ENCODE data around the gene RFTN1. TPM values are rescaled to one million over a fixed set of nuclear protein-coding genes. Genes with fewer than 3 reads are reported as not detected.

RFTN1 gene
- total and polyA plus RNA-seq, 9 of the 15 experiments (the other 6 are each of a cell fraction or from before 2014, with no cell fraction given) = 0.08 to 0.51 (median 0.11) TPM; not detected in 6

DNA sequence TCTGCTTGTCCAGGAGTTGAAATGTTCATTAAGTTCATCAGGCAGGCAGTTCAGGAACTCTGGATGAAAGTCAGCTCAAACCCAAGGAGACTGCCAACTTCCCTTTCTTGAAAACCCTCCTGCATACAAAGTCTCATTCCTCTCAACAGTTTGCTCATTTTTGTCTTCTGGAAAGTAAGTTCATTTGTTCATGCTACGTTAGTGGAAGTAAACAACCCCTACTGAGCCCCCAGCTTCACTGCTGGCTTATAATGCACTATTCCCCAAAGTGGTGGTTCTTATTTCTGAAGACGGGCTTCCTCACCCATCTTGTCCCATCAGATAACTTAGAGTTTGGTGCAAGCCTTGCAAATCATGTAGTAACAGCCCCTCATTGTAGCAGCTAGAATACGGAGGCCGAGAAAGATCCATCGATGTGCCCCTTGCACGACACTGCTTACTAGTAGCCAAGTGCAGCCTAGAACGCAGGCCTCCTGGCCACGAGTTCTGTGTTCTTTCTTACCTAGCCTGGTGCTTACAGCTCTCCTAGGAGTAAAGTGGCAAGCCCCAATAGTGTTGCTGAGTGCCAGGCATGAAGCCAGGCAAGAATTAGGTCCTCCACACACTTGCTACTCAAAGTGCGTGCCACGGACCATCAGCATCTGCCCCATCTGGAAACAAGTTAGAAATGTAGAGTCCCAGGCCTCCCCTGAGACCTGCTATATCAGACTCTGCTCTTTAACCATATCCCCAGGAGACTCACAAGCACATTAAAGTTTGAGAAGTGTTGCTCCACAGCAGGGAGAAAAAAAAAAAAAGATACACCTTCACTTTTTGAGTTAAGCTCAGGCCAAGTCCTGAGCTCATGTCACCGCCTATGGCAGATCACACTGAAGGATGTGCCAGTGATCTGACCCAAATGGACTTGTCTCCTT, 82.5 kb downstream of the RFTN1 start:
- WGBS (ENCODE audit: insufficient coverage, low coverage, missing lambda C conversion rate) = under 1% methylated on average over 11 of the region's 11 CpGs
- no peaks in the 10 kb centered on the region for H3K4me1 ChIP-seq (replicated peaks in 1 of 2; ENCODE audit: control insufficient read depth in 2 of 2, insufficient read depth in 2 of 2, low read length in 2 of 2)

More for the DNA sequence above, 82.5 kb downstream of the RFTN1 start:
- no peak overlapping the region for H3K27ac ChIP-seq (ENCODE audit: extremely low read depth, low read depth, low read length)
- no peaks in the 10 kb centered on the region for H3K9me1 ChIP-seq (ENCODE audit: control insufficient read depth, insufficient read depth, low read length)
- in situ Hi-C loops (cut with MboI) (no loop called here), intact Hi-C loops (cut with micrococcal nuclease) (no loop called here)
- H3K4me2 ChIP-seq (ENCODE audit: insufficient read depth, low read length) = no peak overlapping the region
- peaks cover 17 to 18% of the 10 kb centered on the region in 2 experiments for H3K27me3 ChIP-seq (ENCODE audit: control insufficient read depth in 2 of 2, insufficient read depth in 2 of 2, low read length in 2 of 2)
- TF ChIP-seq, protein P1, sequence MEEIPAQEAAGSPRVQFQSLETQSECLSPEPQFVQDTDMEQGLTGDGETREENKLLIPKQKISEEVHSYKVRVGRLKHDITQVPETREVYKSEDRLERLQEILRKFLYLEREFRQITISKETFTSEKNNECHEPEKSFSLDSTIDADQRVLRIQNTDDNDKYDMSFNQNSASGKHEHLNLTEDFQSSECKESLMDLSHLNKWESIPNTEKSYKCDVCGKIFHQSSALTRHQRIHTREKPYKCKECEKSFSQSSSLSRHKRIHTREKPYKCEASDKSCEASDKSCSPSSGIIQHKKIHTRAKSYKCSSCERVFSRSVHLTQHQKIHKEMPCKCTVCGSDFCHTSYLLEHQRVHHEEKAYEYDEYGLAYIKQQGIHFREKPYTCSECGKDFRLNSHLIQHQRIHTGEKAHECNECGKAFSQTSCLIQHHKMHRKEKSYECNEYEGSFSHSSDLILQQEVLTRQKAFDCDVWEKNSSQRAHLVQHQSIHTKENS (CRISPR knock-in tag; IDR thresholded peaks at IDR 0.05) = no peak
- no peak for TF ChIP-seq ZKSCAN1 (IDR thresholded peaks at IDR 0.05; ENCODE audit: low read depth, low read length)
- TF ChIP-seq, protein P2, sequence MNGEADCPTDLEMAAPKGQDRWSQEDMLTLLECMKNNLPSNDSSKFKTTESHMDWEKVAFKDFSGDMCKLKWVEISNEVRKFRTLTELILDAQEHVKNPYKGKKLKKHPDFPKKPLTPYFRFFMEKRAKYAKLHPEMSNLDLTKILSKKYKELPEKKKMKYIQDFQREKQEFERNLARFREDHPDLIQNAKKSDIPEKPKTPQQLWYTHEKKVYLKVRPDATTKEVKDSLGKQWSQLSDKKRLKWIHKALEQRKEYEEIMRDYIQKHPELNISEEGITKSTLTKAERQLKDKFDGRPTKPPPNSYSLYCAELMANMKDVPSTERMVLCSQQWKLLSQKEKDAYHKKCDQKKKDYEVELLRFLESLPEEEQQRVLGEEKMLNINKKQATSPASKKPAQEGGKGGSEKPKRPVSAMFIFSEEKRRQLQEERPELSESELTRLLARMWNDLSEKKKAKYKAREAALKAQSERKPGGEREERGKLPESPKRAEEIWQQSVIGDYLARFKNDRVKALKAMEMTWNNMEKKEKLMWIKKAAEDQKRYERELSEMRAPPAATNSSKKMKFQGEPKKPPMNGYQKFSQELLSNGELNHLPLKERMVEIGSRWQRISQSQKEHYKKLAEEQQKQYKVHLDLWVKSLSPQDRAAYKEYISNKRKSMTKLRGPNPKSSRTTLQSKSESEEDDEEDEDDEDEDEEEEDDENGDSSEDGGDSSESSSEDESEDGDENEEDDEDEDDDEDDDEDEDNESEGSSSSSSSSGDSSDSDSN (IDR thresholded peaks at IDR 0.05; ENCODE audit: borderline replicate concordance in 1 of 2, low read depth in 2 of 2, low read length in 2 of 2) = no peak
- no peak overlapping the region for H3K4me3 ChIP-seq
- DNase-seq (ENCODE audit: extremely low read depth in 1 of 4, low spot score in 3 of 4) = no peak
- ChIA-PET CTCF (ENCODE audit: low intra/inter-chr PET ratio) (no interaction called here), POLR2A (no interaction called here)
- H2AFZ ChIP-seq (ENCODE audit: low read depth, low read length) = no peak overlapping the region
- no TSS peak for BruUV-seq (replicated peaks)
- no peaks in the 10 kb centered on the region for H3K36me3 ChIP-seq (ENCODE audit: control insufficient read depth, insufficient read depth, low read length)
- H4K20me1 ChIP-seq (replicated peaks; ENCODE audit: control insufficient read depth, insufficient read depth, low read length) = no peaks in the 10 kb centered on the region
- H3K9ac ChIP-seq (ENCODE audit: insufficient read depth in 1 of 2, low read depth in 2 of 2, low read length in 2 of 2) = no peak overlapping the region
- no peaks in the 10 kb centered on the region for H3K79me2 ChIP-seq (ENCODE audit: control insufficient read depth, insufficient read depth, low read length)
- no peaks in the 10 kb centered on the region for H3K9me3 ChIP-seq (replicated peaks; ENCODE audit: control insufficient read depth, insufficient read depth, low read depth, low read length)
- no peak for FAIRE-seq
- ATAC-seq = no peak
